Mesenchymal stem cell (in vitro differentiated cells and primary cell): ENCODE measurements around the gene TET1.

Experiments used
- DNase-seq: peaks from one replicate; pipeline ENCODE4 v3.0.0-alpha.2; 2013
- H2AFZ ChIP-seq: one replicate; pipeline ENCODE4 v1.6.1; 2013; ENCODE audit warnings: low read depth, mild to moderate bottlenecking, control low read depth, inconsistent platforms, low read length, moderate library complexity
- H2AK5ac ChIP-seq: 2 replicates; pipeline ENCODE4 v1.6.1; 2013; ENCODE audit warnings: low read length, moderate library complexity, mild to moderate bottlenecking, inconsistent platforms; ENCODE audit not compliant: severe bottlenecking
- H2BK120ac ChIP-seq: one replicate; pipeline ENCODE4 v1.6.1; 2013; ENCODE audit warnings: low read depth, mild to moderate bottlenecking, inconsistent platforms, low read length, moderate library complexity
- H2BK12ac ChIP-seq, 2 experiments: one replicate each; pipeline ENCODE4 v1.6.1; 2013; ENCODE audit warnings: inconsistent platforms in 2 of 2, low read length in 2 of 2, mild to moderate bottlenecking in 2 of 2, moderate library complexity in 2 of 2, control low read depth in 1 of 2
- H2BK15ac ChIP-seq: one replicate; pipeline ENCODE4 v1.6.1; 2013; ENCODE audit warnings: mild to moderate bottlenecking, low read depth, inconsistent platforms; ENCODE audit not compliant: poor library complexity, severe bottlenecking
- H2BK5ac ChIP-seq: 2 replicates; pipeline ENCODE4 v1.6.1; 2013; ENCODE audit warnings: low read depth, mild to moderate bottlenecking, low read length, control low read depth, inconsistent platforms; ENCODE audit not compliant: poor library complexity, severe bottlenecking
- H3K14ac ChIP-seq, 2 experiments: one replicate each; pipeline ENCODE4 v1.6.1; 2013; ENCODE audit warnings: inconsistent platforms in 2 of 2, low read length in 2 of 2, control low read depth in 1 of 2, mild to moderate bottlenecking in 1 of 2, moderate library complexity in 1 of 2
- H3K18ac ChIP-seq, 2 experiments: one replicate each; pipeline ENCODE4 v1.6.1; 2013; ENCODE audit warnings: inconsistent platforms in 2 of 2, low read length in 2 of 2, control low read depth in 1 of 2, low read depth in 1 of 2, mild to moderate bottlenecking in 1 of 2
- H3K23ac ChIP-seq, 2 experiments: one replicate each; pipeline ENCODE4 v1.6.1; 2013; ENCODE audit warnings: inconsistent platforms in 2 of 2, low read length in 2 of 2, mild to moderate bottlenecking in 2 of 2, moderate library complexity in 2 of 2, control low read depth in 1 of 2
- H3K27ac ChIP-seq: 2 replicates; pipeline ENCODE4 v1.5.1; 2013; ENCODE audit warnings: mild to moderate bottlenecking, moderate library complexity, low read length, control low read depth, inconsistent platforms; ENCODE audit not compliant: poor library complexity, severe bottlenecking
- H3K27me3 ChIP-seq, 2 experiments: 2 replicates each; pipeline versions ENCODE4 v1.6.1 to v1.7.0; 2013; ENCODE audit warnings: low read length in 2 of 2, mild to moderate bottlenecking in 2 of 2, moderate library complexity in 2 of 2, control low read depth in 1 of 2, inconsistent platforms in 1 of 2; ENCODE audit not compliant: control insufficient read depth in 1 of 2, insufficient read depth in 1 of 2
- H3K36me3 ChIP-seq, 2 experiments: 2 replicates each; pipeline versions ENCODE4 v1.6.1 to v1.7.0; 2013; ENCODE audit warnings: low read length in 2 of 2, control low read depth in 1 of 2, inconsistent platforms in 1 of 2, low read depth in 1 of 2, mild to moderate bottlenecking in 1 of 2; ENCODE audit not compliant: insufficient read depth in 2 of 2, control insufficient read depth in 1 of 2
- H3K4ac ChIP-seq, 2 experiments: one replicate each; pipeline ENCODE4 v1.6.1; 2013; ENCODE audit warnings: inconsistent platforms in 2 of 2, low read length in 2 of 2, mild to moderate bottlenecking in 2 of 2, moderate library complexity in 2 of 2, control low read depth in 1 of 2, low read depth in 1 of 2
- H3K4me1 ChIP-seq: 2 replicates; pipeline ENCODE4 v1.6.1; 2013; ENCODE audit warnings: low read depth, low read length, control low read depth; ENCODE audit not compliant: control insufficient read depth, insufficient read depth
- H3K4me2 ChIP-seq: 2 replicates; pipeline ENCODE4 v1.6.1; 2013; ENCODE audit warnings: low read length, mild to moderate bottlenecking, inconsistent platforms; ENCODE audit not compliant: poor library complexity, severe bottlenecking
- H3K4me3 ChIP-seq, 2 experiments: 2 replicates each; pipeline versions ENCODE4 v1.5.1 to v1.7.0; 2013; ENCODE audit warnings: low read length in 2 of 2, mild to moderate bottlenecking in 2 of 2, control low read depth in 1 of 2, low read depth in 1 of 2; ENCODE audit not compliant: insufficient read depth in 1 of 2
- H3K79me1 ChIP-seq: replicated peaks from 2 replicates; pipeline ENCODE4 v1.6.1; 2013; ENCODE audit warnings: mild to moderate bottlenecking, control low read depth, low read length, inconsistent platforms; ENCODE audit not compliant: poor library complexity, severe bottlenecking
- H3K9ac ChIP-seq: 2 replicates; pipeline ENCODE4 v1.7.0; 2013; ENCODE audit warnings: mild to moderate bottlenecking, low read length, moderate library complexity
- H3K9me3 ChIP-seq: 2 replicates; pipeline ENCODE4 v1.7.0; 2013; ENCODE audit warnings: mild to moderate bottlenecking, low read length; ENCODE audit not compliant: control insufficient read depth
- H4K8ac ChIP-seq: one replicate; pipeline ENCODE4 v1.6.1; 2013; ENCODE audit warnings: inconsistent platforms, mild to moderate bottlenecking, low read length, moderate library complexity
- H4K91ac ChIP-seq: one replicate; pipeline ENCODE4 v1.6.1; 2013; ENCODE audit warnings: mild to moderate bottlenecking, low read length, inconsistent platforms
- WGBS: methylation state at CpG from one replicate; pipeline ENCODE4 v1.1.7; 2013; ENCODE audit warnings: mixed read lengths; 5-methylcytosine and 5-hydroxymethylcytosine counted together

Gene TET1

GRCh38 chr10:68560943-68561864 lies 1.1 kb downstream of the TET1 start:
- peak overlapping the region; percentile 69 for H3K9ac ChIP-seq
- H3K27me3 ChIP-seq: no peaks in the 10 kb centered on the region
- no peak overlapping the region for H3K27ac ChIP-seq
- H3K4ac ChIP-seq: peak overlapping the region in 1 of 2 experiments; percentile 54
- peak overlapping the region; percentile 94 to 97 for H3K18ac ChIP-seq
- H2BK120ac ChIP-seq: peak overlapping the region; percentile 77
- H2AK5ac ChIP-seq: no peak overlapping the region
- H2BK12ac ChIP-seq: peak overlapping the region in 1 of 2 experiments; percentile 2
- WGBS: under 1% methylated on average over 31 of the region's 55 CpGs
- peak overlapping the region; percentile 60 for H2BK15ac ChIP-seq
- no peaks in the 10 kb centered on the region for H3K36me3 ChIP-seq
- peak overlapping the region; percentile 82 to 84 for H3K4me3 ChIP-seq
- no peak overlapping the region for H4K91ac ChIP-seq
- peak overlapping the region in 1 of 2 experiments; percentile 94 for H3K14ac ChIP-seq
- H4K8ac ChIP-seq: no peak overlapping the region
- peak overlapping the region in 1 of 2 experiments; percentile 93 for H3K23ac ChIP-seq
- no peak overlapping the region for H2BK5ac ChIP-seq
- peak overlapping the region; percentile 83 for H3K4me2 ChIP-seq
- no peaks in the 10 kb centered on the region for H3K9me3 ChIP-seq
- peak; percentile 67 for DNase-seq
- peaks cover 13% of the 10 kb centered on the region for H3K79me1 ChIP-seq
- H3K4me1 ChIP-seq: peaks cover 15% of the 10 kb centered on the region
- H2AFZ ChIP-seq: peak overlapping the region; percentile 78

- Histone ChIP-seq H3K18ac (peak overlapping the region; percentile 14 to 61), H3K4me1 (peaks cover 15% of the 10 kb centered on the region), H3K79me1 (peaks cover 14% of the 10 kb centered on the region), H3K36me3 (no peaks in the 10 kb centered on the region), H3K14ac (no peak overlapping the region), H2AFZ (no peak overlapping the region), H2AK5ac (no peak overlapping the region), H2BK120ac (no peak overlapping the region), H3K4ac (peak overlapping the region in 1 of 2 experiments; percentile 40), H3K4me3 (peak overlapping the region; percentile 37 to 84), H3K4me2 (peak overlapping the region; percentile 72), H2BK12ac (no peak overlapping the region), H3K23ac (peak overlapping the region in 1 of 2 experiments; percentile 34), H2BK15ac (peak overlapping the region; percentile 13), H3K27me3 (no peaks in the 10 kb centered on the region), H4K91ac (no peak overlapping the region), H3K9ac (peak overlapping the region; percentile 57), H2BK5ac (no peak overlapping the region), H3K27ac (no peak overlapping the region), H3K9me3 (no peaks in the 10 kb centered on the region), H4K8ac (no peak overlapping the region)
- peak; percentile 66 for DNase-seq
- WGBS: 2% methylated on average over 22 of the region's 28 CpGs
These were observed 1.9 kb downstream of the TET1 start for GRCh38 chr10:68561865-68562649.

- DNase-seq: peak; percentile 68
- peak overlapping the region; percentile 57 for H3K9ac ChIP-seq
- no peak overlapping the region for H2BK12ac ChIP-seq
These were observed 2.8 kb downstream of the TET1 start for GRCh38 chr10:68562661-68563570.

More at GRCh38 chr10:68562661-68563570, 2.8 kb downstream of the TET1 start:
- Histone ChIP-seq H3K79me1 (peaks cover 15% of the 10 kb centered on the region), H3K4me3 (peak overlapping the region in 1 of 2 experiments; percentile 84), H2BK120ac (no peak overlapping the region), H3K36me3 (no peaks in the 10 kb centered on the region), H4K91ac (no peak overlapping the region), H3K18ac (peak overlapping the region; percentile 28 to 49), H3K4ac (peak overlapping the region in 1 of 2 experiments; percentile 16), H3K9me3 (no peaks in the 10 kb centered on the region), H3K27ac (peak overlapping the region; percentile 29), H4K8ac (no peak overlapping the region), H2AK5ac (no peak overlapping the region), H3K4me2 (peak overlapping the region; percentile 72), H3K23ac (no peak overlapping the region), H3K4me1 (peaks cover 15% of the 10 kb centered on the region), H2BK15ac (no peak overlapping the region), H3K14ac (no peak overlapping the region), H3K27me3 (no peaks in the 10 kb centered on the region), H2BK5ac (peak overlapping the region; percentile 76), H2AFZ (no peak overlapping the region)
- 3% methylated on average over 10 of the region's 12 CpGs for WGBS
